CD4-positive, CD25-positive, alpha-beta regulatory T cell (primary cell): ENCODE measurements around the gene CCDC69. TPM values are rescaled to one million over a fixed set of nuclear protein-coding genes. Genes with fewer than 3 reads are reported as not detected.
"Not testable (repeated sequence)": the region's sequence is repeated elsewhere in the genome, so short reads cannot be mapped to it uniquely, and the experiment has no call there.

ENCODE experiments used
- ATAC-seq, 2 donors: fragments of 150-1000 bp; cut with Tn5 transposase; one replicate each; pipeline ENCODE4 v1.10.0; 2021; ENCODE audit warnings: low read depth in 2 of 2, moderate number of reproducible peaks in 2 of 2, moderate library complexity in 1 of 2
- DNase-seq, 3 donors: peaks; one replicate each; pipeline versions ENCODE4 v3.0.0 to v3.0.0-alpha.2; 2012 to 2022; ENCODE audit warnings: mixed read lengths in 1 of 3
- H3K27ac ChIP-seq: one replicate; pipeline ENCODE4 v1.7.0; 2013; ENCODE audit warnings: mild to moderate bottlenecking, low read length; ENCODE audit not compliant: insufficient read depth, poor library complexity, severe bottlenecking
- H3K27me3 ChIP-seq: one replicate; pipeline ENCODE4 v1.7.0; 2013; ENCODE audit warnings: low read length; ENCODE audit not compliant: control insufficient read depth, insufficient read depth
- H3K36me3 ChIP-seq: one replicate; pipeline ENCODE4 v1.7.0; 2013; ENCODE audit warnings: mild to moderate bottlenecking, low read length, moderate library complexity; ENCODE audit not compliant: control insufficient read depth, insufficient read depth
- H3K4me1 ChIP-seq: 2 replicates; pipeline ENCODE4 v1.7.0; 2013; ENCODE audit warnings: mild to moderate bottlenecking, low read length; ENCODE audit not compliant: insufficient read depth, control insufficient read depth, poor library complexity, severe bottlenecking
- H3K4me3 ChIP-seq: one replicate; pipeline ENCODE4 v1.7.0; 2013; ENCODE audit warnings: low read depth, mild to moderate bottlenecking, low read length, moderate library complexity
- H3K9me3 ChIP-seq, 2 experiments: 1 replicate in 1 of 2; 2 replicates in 1 of 2; pipeline ENCODE4 v1.7.0; 2013; ENCODE audit warnings: low read length in 2 of 2, mild to moderate bottlenecking in 1 of 2, moderate library complexity in 1 of 2; ENCODE audit not compliant: control insufficient read depth in 2 of 2
- H3K27ac Mint-ChIP-seq, 3 donors: one replicate each; pipeline ENCODE4 v1.8.0; 2020 to 2022; ENCODE audit warnings: mild to moderate bottlenecking in 3 of 3, mixed read lengths in 3 of 3, moderate library complexity in 2 of 3
- H3K27me3 Mint-ChIP-seq: one replicate; pipeline ENCODE4 v1.8.0; 2022; ENCODE audit warnings: mild to moderate bottlenecking, mixed read lengths
- H3K36me3 Mint-ChIP-seq: one replicate; pipeline ENCODE4 v1.8.0; 2020; ENCODE audit warnings: mixed read lengths
- H3K4me1 Mint-ChIP-seq, 4 donors: one replicate each; pipeline ENCODE4 v1.8.0; 2020 to 2022; ENCODE audit warnings: mixed read lengths in 4 of 4, mild to moderate bottlenecking in 1 of 4
- H3K4me3 Mint-ChIP-seq, 4 donors: one replicate each; pipeline ENCODE4 v1.8.0; 2020 to 2022; ENCODE audit warnings: mild to moderate bottlenecking in 4 of 4, mixed read lengths in 4 of 4, moderate library complexity in 3 of 4
- H3K9me3 Mint-ChIP-seq, 7 donors: one replicate each; pipeline ENCODE4 v1.8.0; 2020 to 2022; ENCODE audit warnings: mixed read lengths in 7 of 7, mild to moderate bottlenecking in 3 of 7, moderate library complexity in 2 of 7
- polyA plus RNA-seq, 4 donors: library from polyadenylated mRNA; unstranded; fragments of 300-500 nt; fragmentation: Illumina TruSeq; gene quantifications; one replicate each; pipeline ENCODE4 v1.2.3, GENCODE V29; 2021
- total RNA-seq: library from RNA; stranded (reverse); gene quantifications from one replicate; pipeline ENCODE4 v1.2.3, GENCODE V29; 2022

CCDC69 gene
- total and polyA plus RNA-seq, 5 donors from 2014 or later = 78.2 to 104 (median 88.2) TPM

GRCh38 chr5:151258816-151259215 lies 34.9 kb upstream of the CCDC69 start:
- H3K4me3 Mint-ChIP-seq = peak overlapping the region in 1 of 4 donors; percentile 14
- no peak overlapping the region for H3K4me3 ChIP-seq
- H3K36me3 ChIP-seq = no peaks in the 10 kb centered on the region
- H3K9me3 ChIP-seq = no peaks in the 10 kb centered on the region
- no peaks in the 10 kb centered on the region for H3K27me3 ChIP-seq
- H3K36me3 Mint-ChIP-seq = peaks cover 10% of the 10 kb centered on the region
- peak overlapping the region in 1 of 3 donors; percentile 32 for H3K27ac Mint-ChIP-seq
- no peak for ATAC-seq
- peaks cover 0 to 24% (median 14%) of the 10 kb centered on the region in 4 donors for H3K4me1 Mint-ChIP-seq
- no peaks in the 10 kb centered on the region for H3K9me3 Mint-ChIP-seq
- H3K27ac ChIP-seq = no peak overlapping the region
- H3K4me1 ChIP-seq = peaks cover 9% of the 10 kb centered on the region
- H3K27me3 Mint-ChIP-seq = no peaks in the 10 kb centered on the region
- DNase-seq = no peak

GRCh38 chr5:151258201-151258611 lies 34.3 kb upstream of the CCDC69 start:
- Mint-ChIP-seq H3K36me3 (peaks cover 5% of the 10 kb centered on the region), H3K27me3 (peaks cover 4% of the 10 kb centered on the region), H3K4me3 (no peak overlapping the region), H3K9me3 (no peaks in the 10 kb centered on the region), H3K4me1 (peaks cover 0 to 27% (median 19%) of the 10 kb centered on the region in 4 donors), H3K27ac (peak overlapping the region in 1 of 3 donors; percentile 32)
- no peak overlapping the region for H3K27ac ChIP-seq
- H3K4me3 ChIP-seq = no peak overlapping the region
- ATAC-seq (peak in 1 of 2 donors; percentile 15), DNase-seq (no peak)
- peaks cover 15% of the 10 kb centered on the region for H3K4me1 ChIP-seq
- no peaks in the 10 kb centered on the region for H3K36me3 ChIP-seq
- H3K27me3 ChIP-seq = no peaks in the 10 kb centered on the region
- H3K9me3 ChIP-seq = no peaks in the 10 kb centered on the region

DNA sequence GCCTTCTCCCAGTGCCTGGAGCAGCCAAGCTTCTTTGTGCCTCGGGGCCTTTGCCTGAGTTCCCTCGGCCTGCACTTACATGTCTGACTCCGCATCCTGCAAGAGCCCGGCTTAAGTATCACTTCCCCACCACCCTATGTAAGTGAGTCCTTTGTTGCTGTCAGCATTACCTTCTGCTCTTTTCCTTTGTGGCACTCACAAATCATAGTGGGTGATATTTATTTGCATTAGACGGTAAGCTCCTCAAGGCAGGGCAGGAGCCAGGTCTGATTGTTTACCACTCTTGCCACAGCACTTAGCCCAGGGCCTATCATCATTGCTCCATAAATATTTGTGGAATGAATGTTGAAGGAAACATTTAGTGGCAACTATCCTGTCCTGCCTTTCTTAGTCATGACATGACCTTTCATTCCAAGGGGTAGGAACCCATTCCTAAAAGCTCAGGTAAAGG lies 33.9 kb upstream of the CCDC69 start:
- Mint-ChIP-seq H3K27ac (peak overlapping the region in 1 of 3 donors; percentile 45), H3K9me3 (peaks cover 0 to under 1% (median 0%) of the 10 kb centered on the region in 7 donors), H3K36me3 (peaks cover 5% of the 10 kb centered on the region), H3K4me3 (no peak overlapping the region), H3K4me1 (peaks cover 0 to 31% (median 21%) of the 10 kb centered on the region in 4 donors), H3K27me3 (peaks cover 4% of the 10 kb centered on the region)
- DNase-seq (no peak), ATAC-seq (no peak)
- no peak overlapping the region for H3K4me3 ChIP-seq
- no peaks in the 10 kb centered on the region for H3K36me3 ChIP-seq
- peaks cover 18% of the 10 kb centered on the region for H3K4me1 ChIP-seq
- no peak overlapping the region for H3K27ac ChIP-seq
- no peaks in the 10 kb centered on the region for H3K27me3 ChIP-seq
- H3K9me3 ChIP-seq = no peaks in the 10 kb centered on the region

GRCh38 chr5:151255621-151256286 lies 31.9 kb upstream of the CCDC69 start:
- Mint-ChIP-seq H3K27me3 (peaks cover 4% of the 10 kb centered on the region), H3K4me1 (peaks cover 5 to 48% (median 32%) of the 10 kb centered on the region in 4 donors), H3K27ac (no peak overlapping the region), H3K4me3 (peak overlapping the region in 3 of 4 donors; percentile 9 to 71 (median 45)), H3K36me3 (no peaks in the 10 kb centered on the region), H3K9me3 (peaks cover 0 to 1% (median 0%) of the 10 kb centered on the region in 7 donors)
- no peak overlapping the region for H3K27ac ChIP-seq
- H3K36me3 ChIP-seq = no peaks in the 10 kb centered on the region
- H3K9me3 ChIP-seq = no peaks in the 10 kb centered on the region
- H3K4me1 ChIP-seq = peaks cover 33% of the 10 kb centered on the region
- ATAC-seq = no peak
- no peak overlapping the region for H3K4me3 ChIP-seq
- no peaks in the 10 kb centered on the region for H3K27me3 ChIP-seq
- DNase-seq = peak in 1 of 3 donors; percentile 35

GRCh38 chr5:151254990-151255389 lies 31.1 kb upstream of the CCDC69 start:
- not testable (repeated sequence) for H3K36me3 ChIP-seq, H3K36me3 Mint-ChIP-seq, H3K27me3 Mint-ChIP-seq, DNase-seq, H3K4me3 ChIP-seq, ATAC-seq, H3K9me3 Mint-ChIP-seq, H3K27ac ChIP-seq, H3K9me3 ChIP-seq, H3K27me3 ChIP-seq, H3K27ac Mint-ChIP-seq
- H3K4me1 ChIP-seq = peaks cover 37% of the 10 kb centered on the region
- H3K4me3 Mint-ChIP-seq = peak overlapping the region in 1 of 4 donors; percentile 45
- peaks cover 9 to 56% (median 35%) of the 10 kb centered on the region in 4 donors for H3K4me1 Mint-ChIP-seq

DNA sequence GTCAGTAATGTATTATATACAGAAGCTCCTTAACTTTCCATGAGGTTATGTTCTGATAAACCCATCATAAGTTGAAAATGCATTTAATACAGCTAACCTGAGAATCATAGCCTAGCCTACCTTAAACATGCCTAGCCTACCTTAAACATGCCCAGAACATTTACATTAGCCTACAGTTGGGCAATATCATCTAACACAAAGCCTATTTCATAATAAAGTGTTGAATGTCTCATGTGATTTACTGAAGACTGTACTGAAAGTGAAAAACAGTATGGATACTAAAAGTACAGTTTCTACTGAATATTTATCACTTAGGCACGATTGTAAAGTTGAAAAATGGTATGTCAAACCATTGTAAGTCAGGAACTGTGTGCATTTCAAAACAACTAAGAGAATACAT lies 30.7 kb upstream of the CCDC69 start:
- Mint-ChIP-seq H3K4me1 (peaks cover 9 to 57% (median 35%) of the 10 kb centered on the region in 4 donors), H3K27ac (no peak overlapping the region), H3K27me3 (peaks cover 4% of the 10 kb centered on the region), H3K36me3 (no peaks in the 10 kb centered on the region), H3K9me3 (peaks cover 0 to 1% (median 0%) of the 10 kb centered on the region in 7 donors), H3K4me3 (peak overlapping the region in 1 of 4 donors; percentile 88)
- no peak for ATAC-seq
- Histone ChIP-seq H3K4me1 (peaks cover 37% of the 10 kb centered on the region), H3K9me3 (no peaks in the 10 kb centered on the region), H3K27me3 (no peaks in the 10 kb centered on the region), H3K36me3 (no peaks in the 10 kb centered on the region), H3K27ac (no peak overlapping the region), H3K4me3 (peak overlapping the region; percentile 11)
- DNase-seq = no peak

DNA sequence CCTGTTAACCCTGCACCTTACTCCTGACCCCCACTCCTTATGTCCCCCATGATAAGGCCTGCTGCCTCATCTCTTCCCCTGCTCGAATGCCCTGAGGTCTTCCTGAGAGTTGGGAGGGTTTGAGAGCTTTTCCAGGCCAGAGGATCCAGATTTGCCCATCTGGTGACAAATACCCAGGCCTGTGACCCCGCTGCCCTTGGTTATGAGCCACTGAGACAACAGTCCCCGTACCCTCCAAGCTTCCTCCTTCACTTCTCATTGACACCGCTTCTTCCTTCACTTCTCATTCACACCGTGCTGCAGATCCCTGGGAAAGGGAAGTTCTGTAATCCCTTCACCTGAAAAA lies 29.7 kb upstream of the CCDC69 start:
- H3K27me3 ChIP-seq = no peaks in the 10 kb centered on the region
- peaks cover 9 to 53% (median 35%) of the 10 kb centered on the region in 4 donors for H3K4me1 Mint-ChIP-seq
- H3K27ac ChIP-seq = peak overlapping the region; percentile 25
- peaks cover 37% of the 10 kb centered on the region for H3K4me1 ChIP-seq
- H3K36me3 Mint-ChIP-seq = no peaks in the 10 kb centered on the region
- H3K27me3 Mint-ChIP-seq = peaks cover 4% of the 10 kb centered on the region
- peak overlapping the region; percentile 88 to 98 (median 96) for H3K4me3 Mint-ChIP-seq
- H3K9me3 ChIP-seq = no peaks in the 10 kb centered on the region
- ATAC-seq = no peak
- DNase-seq = no peak
- H3K9me3 Mint-ChIP-seq = peaks cover 0 to 1% (median 0%) of the 10 kb centered on the region in 7 donors
- peak overlapping the region; percentile 0 to 97 (median 95) for H3K27ac Mint-ChIP-seq
- peak overlapping the region; percentile 82 for H3K4me3 ChIP-seq
- H3K36me3 ChIP-seq = no peaks in the 10 kb centered on the region
